ENCODE measurements around the gene TBC1D1.

- TF ChIP-seq CTCF (IDR thresholded peaks at IDR 0.05; ENCODE audit: control extremely low read depth in 1 of 3, insufficient read depth in 1 of 3, low read depth in 1 of 3, low read length in 3 of 3) (peak; percentile 71 to 77 (median 72)), TAF1 (IDR thresholded peaks at IDR 0.05; ENCODE audit: low read depth, low read length) (no peak), POLR2AphosphoS5 (IDR thresholded peaks at IDR 0.05; ENCODE audit: low read depth, low read length) (no peak), CHD7 (IDR thresholded peaks at IDR 0.05; ENCODE audit: insufficient replicate concordance, low read length) (no peak), ATF3 (IDR thresholded peaks at IDR 0.05; ENCODE audit: insufficient read depth, low read depth, low read length) (no peak), SIN3A (conservative IDR thresholded peaks at IDR 0.05 in 1 of 2, IDR thresholded peaks at IDR 0.05 in 1 of 2; ENCODE audit: low read depth in 1 of 2, low read length in 2 of 2) (no peak), POLR2A (IDR thresholded peaks at IDR 0.05; ENCODE audit: control extremely low read depth in 1 of 2, low read depth in 2 of 2, low read length in 2 of 2) (no peak), CEBPB (IDR thresholded peaks at IDR 0.05; ENCODE audit: low read depth, low read length) (no peak), RFX5 (IDR thresholded peaks at IDR 0.05; ENCODE audit: borderline replicate concordance, low read depth, low read length) (no peak)
These were observed 171.3 kb downstream of the TBC1D1 start for GRCh38 chr4:38062088-38062775.
